Measurements from ENCODE around the gene CSNK1G2. TPM values are rescaled to one million over a fixed set of nuclear protein-coding genes. Genes with fewer than 3 reads are reported as not detected.

Gene CSNK1G2
- total RNA-seq, 1 experiment from 2014 or later: 126 TPM

GRCh38 chr19:2003874-2004273 is 62.9 kb downstream of the CSNK1G2 start (continued):
- TF ChIP-seq HMGXB4 (CRISPR knock-in tag; IDR thresholded peaks at IDR 0.05) (no peak), MXD4 (CRISPR knock-in tag; IDR thresholded peaks at IDR 0.05; ENCODE audit: borderline replicate concordance) (no peak)

DNA sequence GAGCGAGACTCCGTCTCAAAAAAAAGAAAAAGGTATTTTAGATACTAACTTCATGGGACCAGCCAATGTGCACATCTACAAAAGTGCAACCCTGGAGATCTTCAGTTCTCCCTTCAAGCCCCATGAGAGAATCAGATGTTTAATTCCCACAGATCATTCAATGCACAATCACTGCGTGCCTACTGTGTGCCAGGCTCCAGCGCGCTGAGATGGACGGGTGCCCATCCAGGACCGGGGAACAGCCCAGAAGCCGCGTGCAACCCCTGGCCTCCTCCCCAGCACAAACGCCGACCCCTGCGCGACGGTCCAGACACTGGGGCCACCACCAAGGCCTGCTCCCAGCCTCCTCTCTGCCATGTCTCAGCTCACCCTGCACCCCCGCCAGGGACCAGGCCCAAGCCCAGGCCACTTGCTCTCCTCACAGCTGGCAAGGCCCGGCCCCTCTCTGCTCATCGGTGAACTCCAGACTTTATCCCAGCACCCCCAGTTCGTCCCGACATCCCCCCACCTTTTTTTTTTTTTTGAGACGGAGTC is 69.2 kb downstream of the CSNK1G2 start:
- Mint-ChIP-seq H3K27ac (no peak overlapping the region), H3K36me3 (peaks cover 21% of the 10 kb centered on the region), H3K4me3 (no peak overlapping the region), H3K4me1 (peaks cover 4% of the 10 kb centered on the region), H3K9me3 (no peaks in the 10 kb centered on the region), H3K27me3 (ENCODE audit: low read depth) (peaks cover 15% of the 10 kb centered on the region)
- no peak for ATAC-seq
- ChIA-PET POLR2A (no interaction called here), CTCF (interaction anchor here (0.7 kb wide), 1 partner anchor 134 kb away, joined by 3 read pairs; no protein-coding TSS in a partner anchor)
- no peak for DNase-seq (ENCODE audit: low spot score)
- TF ChIP-seq ZNF263 (CRISPR knock-in tag; IDR thresholded peaks at IDR 0.05; ENCODE audit: low read depth) (no peak), ATF3 (CRISPR knock-in tag; conservative IDR thresholded peaks at IDR 0.05) (no peak), MYBL2 (CRISPR knock-in tag; IDR thresholded peaks at IDR 0.05) (no peak), SMAD4 (CRISPR knock-in tag; IDR thresholded peaks at IDR 0.05) (no peak), TEAD4 (CRISPR knock-in tag; IDR thresholded peaks at IDR 0.05) (no peak), NFATC4 (CRISPR knock-in tag; IDR thresholded peaks at IDR 0.05) (no peak), CTCF (IDR thresholded peaks at IDR 0.05) (no peak), SMAD3 (CRISPR knock-in tag; IDR thresholded peaks at IDR 0.05; ENCODE audit: borderline replicate concordance) (no peak), GTF2I (CRISPR knock-in tag; conservative IDR thresholded peaks at IDR 0.05) (no peak)

DNA sequence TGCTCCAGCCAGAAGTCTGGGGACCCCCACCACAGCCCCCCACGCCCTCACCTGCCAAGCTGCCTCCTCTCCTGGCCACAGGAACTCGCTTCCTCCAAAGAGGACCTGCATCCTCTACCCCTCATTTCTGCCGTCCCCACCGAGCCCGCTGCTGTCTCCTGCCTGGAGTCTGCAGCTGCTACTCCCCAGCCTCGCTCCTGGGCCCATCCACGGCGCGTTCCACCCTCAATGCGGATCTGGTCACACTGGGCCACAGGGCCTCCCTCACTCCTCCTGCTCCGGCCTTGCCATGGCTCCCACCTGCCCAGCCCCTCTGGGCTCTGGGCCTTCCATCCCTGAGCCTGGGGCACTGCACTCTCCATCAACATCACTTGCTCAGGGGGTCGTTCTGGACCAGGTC is 70.2 kb downstream of the CSNK1G2 start:
- Mint-ChIP-seq H3K27me3 (ENCODE audit: low read depth) (peaks cover 15% of the 10 kb centered on the region), H3K4me3 (no peak overlapping the region), H3K27ac (no peak overlapping the region), H3K4me1 (peaks cover 4% of the 10 kb centered on the region), H3K9me3 (no peaks in the 10 kb centered on the region), H3K36me3 (peaks cover 21% of the 10 kb centered on the region)
- ATAC-seq: no peak
- no peak for DNase-seq (ENCODE audit: low spot score)
- ChIA-PET POLR2A (interaction anchor here (0.5 kb wide), 1 partner anchor 81 kb away, joined by 4 read pairs; no protein-coding TSS in a partner anchor), CTCF (interaction anchor here (0.7 kb wide), 1 partner anchor 135 kb away, joined by 3 read pairs; no protein-coding TSS in a partner anchor)
- TF ChIP-seq ZMAT4 (CRISPR knock-in tag; IDR thresholded peaks at IDR 0.05) (no peak), ZNF121 (CRISPR knock-in tag; IDR thresholded peaks at IDR 0.05) (no peak), RORB (CRISPR knock-in tag; IDR thresholded peaks at IDR 0.05) (no peak), MLX (CRISPR knock-in tag; IDR thresholded peaks at IDR 0.05) (no peak), NFE2L1 (CRISPR knock-in tag; IDR thresholded peaks at IDR 0.05) (no peak), ZNF138 (CRISPR knock-in tag; conservative IDR thresholded peaks at IDR 0.05) (no peak), EMX1 (CRISPR knock-in tag; IDR thresholded peaks at IDR 0.05) (no peak), FOXJ3 (CRISPR knock-in tag; IDR thresholded peaks at IDR 0.05; ENCODE audit: borderline replicate concordance) (no peak), E2F4 (CRISPR knock-in tag; IDR thresholded peaks at IDR 0.05; ENCODE audit: borderline replicate concordance, low read depth) (no peak), HMGXB4 (CRISPR knock-in tag; IDR thresholded peaks at IDR 0.05) (no peak), JUN (CRISPR knock-in tag; IDR thresholded peaks at IDR 0.05) (no peak), SMAD3 (CRISPR knock-in tag; IDR thresholded peaks at IDR 0.05; ENCODE audit: borderline replicate concordance) (no peak)
- TF ChIP-seq, protein P1, sequence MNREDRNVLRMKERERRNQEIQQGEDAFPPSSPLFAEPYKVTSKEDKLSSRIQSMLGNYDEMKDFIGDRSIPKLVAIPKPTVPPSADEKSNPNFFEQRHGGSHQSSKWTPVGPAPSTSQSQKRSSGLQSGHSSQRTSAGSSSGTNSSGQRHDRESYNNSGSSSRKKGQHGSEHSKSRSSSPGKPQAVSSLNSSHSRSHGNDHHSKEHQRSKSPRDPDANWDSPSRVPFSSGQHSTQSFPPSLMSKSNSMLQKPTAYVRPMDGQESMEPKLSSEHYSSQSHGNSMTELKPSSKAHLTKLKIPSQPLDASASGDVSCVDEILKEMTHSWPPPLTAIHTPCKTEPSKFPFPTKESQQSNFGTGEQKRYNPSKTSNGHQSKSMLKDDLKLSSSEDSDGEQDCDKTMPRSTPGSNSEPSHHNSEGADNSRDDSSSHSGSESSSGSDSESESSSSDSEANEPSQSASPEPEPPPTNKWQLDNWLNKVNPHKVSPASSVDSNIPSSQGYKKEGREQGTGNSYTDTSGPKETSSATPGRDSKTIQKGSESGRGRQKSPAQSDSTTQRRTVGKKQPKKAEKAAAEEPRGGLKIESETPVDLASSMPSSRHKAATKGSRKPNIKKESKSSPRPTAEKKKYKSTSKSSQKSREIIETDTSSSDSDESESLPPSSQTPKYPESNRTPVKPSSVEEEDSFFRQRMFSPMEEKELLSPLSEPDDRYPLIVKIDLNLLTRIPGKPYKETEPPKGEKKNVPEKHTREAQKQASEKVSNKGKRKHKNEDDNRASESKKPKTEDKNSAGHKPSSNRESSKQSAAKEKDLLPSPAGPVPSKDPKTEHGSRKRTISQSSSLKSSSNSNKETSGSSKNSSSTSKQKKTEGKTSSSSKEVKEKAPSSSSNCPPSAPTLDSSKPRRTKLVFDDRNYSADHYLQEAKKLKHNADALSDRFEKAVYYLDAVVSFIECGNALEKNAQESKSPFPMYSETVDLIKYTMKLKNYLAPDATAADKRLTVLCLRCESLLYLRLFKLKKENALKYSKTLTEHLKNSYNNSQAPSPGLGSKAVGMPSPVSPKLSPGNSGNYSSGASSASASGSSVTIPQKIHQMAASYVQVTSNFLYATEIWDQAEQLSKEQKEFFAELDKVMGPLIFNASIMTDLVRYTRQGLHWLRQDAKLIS (CRISPR knock-in tag; IDR thresholded peaks at IDR 0.05; ENCODE audit: borderline replicate concordance): no peak

Measured in WTC11 (cell line).